K562 (cell line): ENCODE data around the gene GEMIN7. TPM values are rescaled to one million over a fixed set of nuclear protein-coding genes. Genes with fewer than 3 reads are reported as not detected.

Experiments used
- BRD4 ChIP-seq: fragments of 200-600 bp; sonication (generic); IDR thresholded peaks from 2 replicates; pipeline ENCODE4 v1.6.1; 2017; ENCODE audit warnings: inconsistent platforms
- CREB1 ChIP-seq, 2 experiments: sonication (generic) in 1 of 2; formaldehyde crosslinking in 1 of 2; IDR thresholded peaks; 2 replicates each; pipeline versions ENCODE4 v1.6.1 to v1.8.0; 2012 to 2022; ENCODE audit warnings: inconsistent platforms in 1 of 2, mild to moderate bottlenecking in 1 of 2, missing genetic modification reagents in 1 of 2, moderate library complexity in 1 of 2
- FOXK2 ChIP-seq, 2 experiments: fragments of 450-650 bp; IDR thresholded peaks in 1 of 2; conservative IDR thresholded peaks in 1 of 2; 2 replicates each; pipeline ENCODE4 v1.6.1; 2016; ENCODE audit warnings: low read depth in 2 of 2, mild to moderate bottlenecking in 1 of 2
- NCOA1 ChIP-seq: fragments of 450-650 bp; IDR thresholded peaks from 2 replicates; pipeline ENCODE4 v1.6.1; 2016; ENCODE audit warnings: low read depth
- NFIC ChIP-seq: fragments of 450-650 bp; IDR thresholded peaks from 2 replicates; pipeline ENCODE4 v1.6.1; 2017; ENCODE audit warnings: mild to moderate bottlenecking, inconsistent platforms
- NKRF ChIP-seq: fragments of 450-650 bp; IDR thresholded peaks from 2 replicates; pipeline ENCODE4 v1.6.1; 2016; ENCODE audit warnings: borderline replicate concordance
- OTX1 ChIP-seq: fragments of 450-650 bp; formaldehyde crosslinking; IDR thresholded peaks from 2 replicates; pipeline ENCODE4 v1.4.0; 2022; ENCODE audit warnings: mild to moderate bottlenecking
- SMARCE1 ChIP-seq: fragments of 450-650 bp; IDR thresholded peaks from 2 replicates; pipeline ENCODE4 v1.7.1; 2016; ENCODE audit warnings: mild to moderate bottlenecking
- TCF7 ChIP-seq: sonication (generic); IDR thresholded peaks from 2 replicates; pipeline ENCODE4 v1.6.1; 2016; ENCODE audit warnings: antibody characterized with exemption, borderline replicate concordance
- ZBTB40 ChIP-seq, 2 experiments: fragments of 450-650 bp in 1 of 2; sonication (generic) in 1 of 2; formaldehyde crosslinking in 1 of 2; IDR thresholded peaks; 2 replicates each; pipeline versions ENCODE4 v1.7.1 to v1.9.0; 2016 to 2022; ENCODE audit warnings: inconsistent platforms in 1 of 2, mild to moderate bottlenecking in 1 of 2, missing genetic modification reagents in 1 of 2
- polyA plus RNA-seq, 8 experiments: library from polyadenylated mRNA; depleted of rRNA in 4 of 8; stranded (reverse) in 5 of 8; unstranded in 3 of 8; fragments of >200 nt; fragmentation: Nextera tagmentation in 2 of 8; fragmentation: Illumina TruSeq in 1 of 8; extraction: Ambion mirVana in 2 of 8; extraction: Trizol in 1 of 8; gene quantifications; 2 replicates each; pipeline versions ENCODE4 v1.2.1 to v1.2.3, GENCODE V29; 2011 to 2014; ENCODE audit warnings: inconsistent platforms in 1 of 8, missing spikeins in 1 of 8
- total RNA-seq, 7 experiments: library from RNA; depleted of rRNA in 6 of 7; stranded (reverse); fragments of >200 nt in 6 of 7; fragmentation: Illumina TruSeq in 2 of 7; extraction: Trizol in 2 of 7; gene quantifications; 2 replicates each; pipeline versions ENCODE4 v1.2.1 to v1.2.3, GENCODE V29; 2011 to 2021; ENCODE audit warnings: low replicate concordance in 1 of 7
- TF ChIP-seq, protein P1 (sequence below): fragments of 450-650 bp; IDR thresholded peaks from 2 replicates; pipeline ENCODE4 v1.6.1; 2016

GEMIN7 gene
- total and polyA plus RNA-seq, 9 of the 15 experiments (the other 6 are each of a cell fraction or from before 2014, with no cell fraction given) = 23.1 to 124 (median 54.9) TPM

DNA sequence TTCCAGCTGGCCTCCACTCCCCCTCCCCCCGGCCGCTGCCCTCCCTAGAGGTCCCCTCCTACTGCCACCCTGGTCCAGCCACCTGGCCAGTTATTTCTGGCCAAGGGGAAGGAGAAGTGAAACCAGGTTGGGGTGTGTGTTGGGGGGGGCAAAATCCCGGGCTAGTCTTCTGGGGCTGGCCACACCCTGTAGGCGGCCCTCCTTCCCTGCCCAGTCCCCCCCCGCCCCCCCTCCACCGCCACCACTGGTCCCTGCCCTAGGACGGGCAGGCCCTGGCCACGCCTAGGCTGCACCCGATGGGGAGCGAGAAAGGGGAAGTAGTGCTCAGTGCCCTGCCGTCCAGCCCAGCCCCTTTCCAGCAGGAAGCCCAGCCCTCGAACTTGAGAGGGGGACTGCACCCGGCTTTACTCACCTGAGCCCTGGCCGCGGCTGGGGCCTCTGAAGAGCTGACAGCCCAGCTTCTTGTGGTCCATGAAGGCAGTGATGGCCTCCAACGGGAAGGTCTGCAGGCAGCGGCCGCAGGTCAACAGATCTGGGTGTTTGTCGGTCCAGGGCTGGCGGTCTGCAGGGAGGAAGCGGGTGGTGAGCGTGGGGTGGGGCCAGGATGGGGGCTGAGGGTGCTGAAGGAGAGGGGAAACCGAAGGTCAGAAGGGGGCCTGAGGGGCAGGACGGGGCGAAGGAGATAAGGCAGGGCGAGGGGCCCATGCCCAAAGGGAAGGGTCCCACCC, 3.6 kb upstream of the GEMIN7 start (continued):
- peak; percentile 41 for TF ChIP-seq NFIC
- TF ChIP-seq CREB1 (IDR thresholded peaks at IDR 0.05) = no peak
- 0 out of 2 replicates have a peak, but pooled peaks have one; percentile 35 for TF ChIP-seq CREB1 (CRISPR knock-in tag; IDR thresholded peaks at IDR 0.05)
- peak; percentile 57; the same call in 1 of the 2 replicates for TF ChIP-seq ZBTB40 (IDR thresholded peaks at IDR 0.05)
- no peak for TF ChIP-seq ZBTB40 (CRISPR knock-in tag; IDR thresholded peaks at IDR 0.05)
- no peak for TF ChIP-seq TCF7
- TF ChIP-seq NKRF = peak; percentile 71; the same call in 1 of the 2 replicates
- TF ChIP-seq, protein P1, sequence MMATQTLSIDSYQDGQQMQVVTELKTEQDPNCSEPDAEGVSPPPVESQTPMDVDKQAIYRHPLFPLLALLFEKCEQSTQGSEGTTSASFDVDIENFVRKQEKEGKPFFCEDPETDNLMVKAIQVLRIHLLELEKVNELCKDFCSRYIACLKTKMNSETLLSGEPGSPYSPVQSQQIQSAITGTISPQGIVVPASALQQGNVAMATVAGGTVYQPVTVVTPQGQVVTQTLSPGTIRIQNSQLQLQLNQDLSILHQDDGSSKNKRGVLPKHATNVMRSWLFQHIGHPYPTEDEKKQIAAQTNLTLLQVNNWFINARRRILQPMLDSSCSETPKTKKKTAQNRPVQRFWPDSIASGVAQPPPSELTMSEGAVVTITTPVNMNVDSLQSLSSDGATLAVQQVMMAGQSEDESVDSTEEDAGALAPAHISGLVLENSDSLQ = peak; percentile 22; the same call in 1 of the 2 replicates
- no peak for TF ChIP-seq BRD4
- peak; percentile 61 for TF ChIP-seq OTX1 (CRISPR knock-in tag)
- TF ChIP-seq SMARCE1 = 0 out of 2 replicates have a peak, but pooled peaks have one; percentile 28
- TF ChIP-seq NCOA1 = 0 out of 2 replicates have a peak, but pooled peaks have one; percentile 25
- no peak for TF ChIP-seq FOXK2 (conservative IDR thresholded peaks at IDR 0.05 in 1 of 2, IDR thresholded peaks at IDR 0.05 in 1 of 2; ENCODE audit: low read depth in 2 of 2)
